OCI-LY7 (cell line): ENCODE results near the gene SBF2. TPM values are rescaled to one million over a fixed set of nuclear protein-coding genes. Genes with fewer than 3 reads are reported as not detected.

ENCODE experiments used
- BruUV-seq: library from RNA; stranded (reverse); fragments of 400-500 nt; replicated peaks from 2 replicates; lab custom pipeline; 2021; lab: Mats Ljungman, UMichigan
- CTCF ChIA-PET: fragments of 300-600 bp; sonication (Branson Sonifier 250); formaldehyde crosslinking; loops from one replicate; lab custom pipeline; 2022; ENCODE audit warnings: antibody characterized with exemption; ENCODE audit not compliant: unreplicated experiment; lab: Charles Lee
- POLR2A ChIA-PET: fragments of 300-600 bp; sonication (Branson Sonifier 250); formaldehyde crosslinking; loops from one replicate; lab custom pipeline; 2022; ENCODE audit warnings: antibody characterized with exemption; lab: Charles Lee
- DNase-seq: peaks from one replicate; pipeline ENCODE4 v3.0.0-alpha.2; 2015; ENCODE audit warnings: low spot score
- H2AFZ ChIP-seq: fragments of 200-600 bp; sonication (generic), shearing (Covaris generic); 2 replicates; pipeline ENCODE4 v1.6.1; 2014; ENCODE audit warnings: mild to moderate bottlenecking, antibody characterized with exemption, low read length, moderate library complexity
- H3K27ac ChIP-seq: fragments of 200-600 bp; sonication (generic); 2 replicates; pipeline ENCODE4 v1.5.1; 2014; ENCODE audit warnings: mixed run types, low read depth, mild to moderate bottlenecking, moderate library complexity, low read length, inconsistent platforms; ENCODE audit not compliant: poor library complexity, severe bottlenecking
- H3K36me3 ChIP-seq: fragments of 200-600 bp; sonication (generic); 2 replicates; pipeline ENCODE4 v1.6.1; 2014; ENCODE audit warnings: mild to moderate bottlenecking, antibody characterized with exemption, low read length, moderate library complexity, mixed read lengths; ENCODE audit not compliant: insufficient read depth
- H3K4me1 ChIP-seq: fragments of 200-600 bp; sonication (generic); 2 replicates; pipeline ENCODE4 v1.5.1; 2014; ENCODE audit warnings: mild to moderate bottlenecking, low read length; ENCODE audit not compliant: insufficient read depth, poor library complexity, severe bottlenecking
- H3K4me2 ChIP-seq: fragments of 200-600 bp; sonication (generic); 2 replicates; pipeline ENCODE4 v1.6.1; 2014; ENCODE audit warnings: mild to moderate bottlenecking, low read length
- H3K4me3 ChIP-seq: fragments of 200-600 bp; sonication (generic); 2 replicates; pipeline ENCODE4 v1.5.1; 2014; ENCODE audit warnings: mild to moderate bottlenecking, low read depth, low read length; ENCODE audit not compliant: poor library complexity, severe bottlenecking
- H3K79me2 ChIP-seq: fragments of 200-600 bp; sonication (generic); 2 replicates; pipeline ENCODE4 v1.6.1; 2016; ENCODE audit warnings: low read depth, mild to moderate bottlenecking, low read length, moderate library complexity, mixed read lengths; ENCODE audit not compliant: insufficient read depth
- H3K9me2 ChIP-seq: fragments of 200-600 bp; sonication (generic); 2 replicates; pipeline ENCODE4 v1.6.1; 2016; ENCODE audit warnings: mild to moderate bottlenecking, low read length, mixed read lengths; ENCODE audit not compliant: insufficient read depth
- H3K9me3 ChIP-seq: fragments of 200-600 bp; sonication (generic); 2 replicates; pipeline ENCODE4 v1.6.1; 2014; ENCODE audit warnings: mild to moderate bottlenecking, mixed run types, low read length, mixed read lengths
- H4K20me1 ChIP-seq: fragments of 200-600 bp; sonication (generic); 2 replicates; pipeline ENCODE4 v1.6.1; 2014; ENCODE audit warnings: mild to moderate bottlenecking, antibody characterized with exemption, low read length, moderate library complexity, mixed read lengths; ENCODE audit not compliant: insufficient read depth
- EZH2phosphoT487 ChIP-seq: fragments of 200-600 bp; sonication (generic); IDR thresholded peaks from 2 replicates; pipeline ENCODE4 v1.6.1; 2018; ENCODE audit warnings: low read depth, borderline replicate concordance, mild to moderate bottlenecking, mixed run types, antibody characterized with exemption, low read length, moderate library complexity, mixed read lengths
- intact Hi-C: fragments of 100-400 bp; cut with micrococcal nuclease; formaldehyde crosslinking; loops from one replicate; pipeline ENCODE4 v1.10.0; 2022; ENCODE audit not compliant: unreplicated experiment
- total RNA-seq, 2 experiments: library from RNA; depleted of rRNA in 1 of 2; stranded (reverse); fragments of >200 nt in 1 of 2; shearing (Covaris generic) in 1 of 2; gene quantifications; 2 replicates each; pipeline ENCODE4 v1.2.3, GENCODE V29; 2014 to 2022
- TF ChIP-seq, protein P1 (sequence below): fragments of 200-600 bp; sonication (generic); conservative IDR thresholded peaks from 2 replicates; pipeline ENCODE4 v1.5.1; 2014; ENCODE audit warnings: mild to moderate bottlenecking, antibody characterized with exemption, low read length, moderate library complexity, mixed read lengths

SBF2 gene
- total RNA-seq, 2 experiments from 2014 or later, result 12.9 to 14.3 TPM

DNA sequence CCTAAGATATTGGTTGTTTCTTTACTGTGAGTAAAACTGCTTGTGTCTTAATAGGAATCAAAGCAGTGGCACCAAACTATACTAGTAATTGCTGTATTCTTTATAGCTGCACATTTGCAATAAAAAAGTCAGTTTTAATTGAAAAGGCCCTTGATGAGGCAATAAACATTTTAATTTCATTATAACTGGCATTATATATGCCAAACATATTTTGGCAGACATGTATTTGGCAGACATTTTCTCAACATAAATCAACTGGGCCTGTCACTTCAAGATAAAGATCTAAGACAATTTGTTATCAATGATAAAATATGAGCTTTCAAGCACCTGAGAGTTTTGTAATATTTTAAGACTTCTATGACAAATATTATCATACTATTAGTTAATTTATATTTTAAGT, 245.7 kb downstream of the SBF2 start:
- BruUV-seq, result no TSS peak
- Histone ChIP-seq H3K4me2 (no peak overlapping the region), H3K27ac (no peak overlapping the region), H3K36me3 (no peaks in the 10 kb centered on the region), H3K79me2 (no peaks in the 10 kb centered on the region), H3K4me1 (no peaks in the 10 kb centered on the region), H3K9me3 (no peaks in the 10 kb centered on the region), H3K4me3 (no peak overlapping the region), H4K20me1 (no peaks in the 10 kb centered on the region), H3K9me2 (0 out of 2 replicates have a peak, but pooled peaks cover 4% of the 10 kb centered on the region), H2AFZ (no peak overlapping the region)
- no peak for TF ChIP-seq EZH2phosphoT487
- TF ChIP-seq, protein P1, sequence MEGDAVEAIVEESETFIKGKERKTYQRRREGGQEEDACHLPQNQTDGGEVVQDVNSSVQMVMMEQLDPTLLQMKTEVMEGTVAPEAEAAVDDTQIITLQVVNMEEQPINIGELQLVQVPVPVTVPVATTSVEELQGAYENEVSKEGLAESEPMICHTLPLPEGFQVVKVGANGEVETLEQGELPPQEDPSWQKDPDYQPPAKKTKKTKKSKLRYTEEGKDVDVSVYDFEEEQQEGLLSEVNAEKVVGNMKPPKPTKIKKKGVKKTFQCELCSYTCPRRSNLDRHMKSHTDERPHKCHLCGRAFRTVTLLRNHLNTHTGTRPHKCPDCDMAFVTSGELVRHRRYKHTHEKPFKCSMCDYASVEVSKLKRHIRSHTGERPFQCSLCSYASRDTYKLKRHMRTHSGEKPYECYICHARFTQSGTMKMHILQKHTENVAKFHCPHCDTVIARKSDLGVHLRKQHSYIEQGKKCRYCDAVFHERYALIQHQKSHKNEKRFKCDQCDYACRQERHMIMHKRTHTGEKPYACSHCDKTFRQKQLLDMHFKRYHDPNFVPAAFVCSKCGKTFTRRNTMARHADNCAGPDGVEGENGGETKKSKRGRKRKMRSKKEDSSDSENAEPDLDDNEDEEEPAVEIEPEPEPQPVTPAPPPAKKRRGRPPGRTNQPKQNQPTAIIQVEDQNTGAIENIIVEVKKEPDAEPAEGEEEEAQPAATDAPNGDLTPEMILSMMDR, result no peak
- ChIA-PET POLR2A (interaction anchor here (1.0 kb wide), 1 partner anchor 11 kb away, joined by 5 read pairs; no protein-coding TSS in a partner anchor), CTCF (no interaction called here)
- intact Hi-C loops, result no loop called here
- DNase-seq, result no peak

DNA sequence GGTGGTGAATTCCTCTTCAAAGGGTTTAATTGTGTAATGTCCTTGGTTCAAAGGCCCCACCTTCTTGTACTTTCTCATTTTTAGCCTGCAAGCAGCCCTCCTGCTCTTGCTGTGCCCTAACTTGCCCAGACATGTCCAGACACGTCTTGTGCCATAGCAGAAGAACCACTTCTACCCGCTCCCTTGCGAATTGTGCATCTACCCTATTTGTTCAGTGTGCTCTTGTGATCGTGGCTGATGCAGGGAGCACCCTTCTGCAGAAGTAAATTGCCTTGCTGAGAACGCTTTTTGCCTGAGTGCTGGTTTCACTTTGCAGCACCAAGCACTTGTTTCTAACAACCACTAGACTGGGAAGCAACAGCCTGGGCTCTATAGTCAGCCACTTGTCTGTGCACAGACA, 249.4 kb downstream of the SBF2 start:
- ChIA-PET POLR2A (no interaction called here), CTCF (no interaction called here)
- H3K79me2 ChIP-seq, result no peaks in the 10 kb centered on the region
- peak; percentile 21 for DNase-seq
- H2AFZ ChIP-seq, result no peak overlapping the region
- H3K4me1 ChIP-seq, result no peaks in the 10 kb centered on the region
- no peak overlapping the region for H3K27ac ChIP-seq
- H3K4me2 ChIP-seq, result no peak overlapping the region
- no peaks in the 10 kb centered on the region for H4K20me1 ChIP-seq
- H3K9me2 ChIP-seq, result no peaks in the 10 kb centered on the region
- no peaks in the 10 kb centered on the region for H3K36me3 ChIP-seq
- no peaks in the 10 kb centered on the region for H3K9me3 ChIP-seq
- H3K4me3 ChIP-seq, result no peak overlapping the region
- TF ChIP-seq EZH2phosphoT487, result no peak
- TF ChIP-seq, protein P1, result no peak
- BruUV-seq, result no TSS peak
- intact Hi-C loops, result no loop called here

DNA sequence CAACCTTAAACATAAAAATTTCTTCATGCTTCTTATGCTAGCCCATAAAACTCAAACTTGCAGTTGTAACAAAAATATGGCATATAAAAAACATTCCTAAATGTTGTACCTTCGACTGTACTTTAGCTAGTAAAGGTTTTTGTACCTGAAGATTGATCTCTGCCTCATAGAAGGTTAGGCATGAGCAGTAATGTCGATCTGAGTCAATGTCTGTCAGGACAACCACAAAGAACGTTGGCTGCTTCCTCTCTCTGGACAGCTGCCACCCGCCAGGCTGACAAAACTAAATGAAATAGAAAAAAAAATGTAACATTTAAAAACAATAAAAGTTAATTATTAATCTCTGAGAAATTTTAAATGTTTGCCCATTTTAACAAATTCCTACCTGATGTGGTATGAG, 251.3 kb downstream of the SBF2 start:
- no peaks in the 10 kb centered on the region for H3K79me2 ChIP-seq
- H2AFZ ChIP-seq, result no peak overlapping the region
- TF ChIP-seq EZH2phosphoT487, result no peak
- no peaks in the 10 kb centered on the region for H4K20me1 ChIP-seq
- H3K27ac ChIP-seq, result no peak overlapping the region
- intact Hi-C loops, result no loop called here
- CTCF ChIA-PET, result no interaction called here
- no peaks in the 10 kb centered on the region for H3K9me3 ChIP-seq
- H3K36me3 ChIP-seq, result no peaks in the 10 kb centered on the region
- POLR2A ChIA-PET, result no interaction called here
- H3K4me2 ChIP-seq, result no peak overlapping the region
- no peak for DNase-seq
- H3K9me2 ChIP-seq, result no peaks in the 10 kb centered on the region
- no peaks in the 10 kb centered on the region for H3K4me1 ChIP-seq
- H3K4me3 ChIP-seq, result no peak overlapping the region
- no TSS peak for BruUV-seq
